HG02571 (cell line): ENCODE data around the gene CHCHD2.
"Not testable (repeated sequence)": the region's sequence is repeated elsewhere in the genome, so short reads cannot be mapped to it uniquely, and the experiment has no call there.

Source experiments
- ATAC-seq: cut with Tn5 transposase; IDR thresholded peaks from one replicate; pipeline ENCODE4 v1.9.1; 2021; ENCODE audit warnings: mild to moderate bottlenecking, moderate library complexity; ENCODE audit not compliant: unreplicated experiment

CHCHD2 gene

DNA sequence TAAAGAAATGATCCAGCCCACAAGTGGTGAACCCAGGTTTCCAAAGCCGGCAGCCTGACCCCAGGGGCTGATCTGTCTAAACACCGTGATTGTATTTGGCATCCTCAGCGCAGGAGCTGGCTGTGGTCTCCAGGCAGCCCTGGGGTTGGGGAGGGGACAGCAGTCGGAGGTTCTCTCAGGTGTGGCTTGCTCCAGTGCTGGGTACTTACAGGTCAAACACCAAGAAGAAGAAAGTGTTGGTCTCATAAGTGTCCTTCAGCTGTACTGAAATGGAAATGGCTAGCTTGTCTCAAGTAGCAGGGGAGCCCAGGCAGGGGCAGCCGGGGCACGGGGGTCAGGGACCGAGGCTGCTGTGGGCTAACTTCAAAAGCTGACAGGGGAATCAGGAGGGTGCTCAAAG lies 19.5 kb downstream of the CHCHD2 start:
- ATAC-seq = no peak

DNA sequence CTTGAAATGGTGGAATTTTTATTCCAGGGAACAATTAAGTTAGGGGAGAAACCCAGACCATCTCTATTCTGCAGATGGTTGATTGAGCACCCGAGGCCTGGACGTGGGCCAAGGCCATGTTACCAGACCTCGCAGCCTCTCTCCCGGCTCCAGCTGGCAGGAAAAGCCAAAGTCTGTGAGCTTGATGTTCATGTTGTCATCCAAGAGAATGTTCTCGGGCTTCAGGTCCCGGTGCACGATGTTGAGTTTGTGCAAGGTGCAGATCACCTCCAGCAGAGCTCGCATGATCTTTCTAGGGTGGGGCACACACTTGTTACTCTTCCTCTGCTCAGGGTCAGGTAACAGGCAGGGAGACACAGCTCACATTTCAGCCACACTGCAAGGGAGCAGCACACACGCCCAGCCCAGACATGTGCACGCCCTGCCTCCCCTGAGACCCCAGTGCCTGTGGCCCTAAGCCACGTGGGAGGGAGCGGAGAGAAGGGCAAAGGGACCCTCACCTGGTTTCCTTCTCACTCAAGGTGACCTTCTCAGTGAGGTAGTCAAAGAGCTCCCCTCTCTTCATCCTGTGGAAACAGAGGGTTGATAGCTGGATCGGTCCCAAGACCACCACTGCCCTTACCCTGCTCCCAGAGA lies 23.0 kb downstream of the CHCHD2 start:
- no peak for ATAC-seq

DNA sequence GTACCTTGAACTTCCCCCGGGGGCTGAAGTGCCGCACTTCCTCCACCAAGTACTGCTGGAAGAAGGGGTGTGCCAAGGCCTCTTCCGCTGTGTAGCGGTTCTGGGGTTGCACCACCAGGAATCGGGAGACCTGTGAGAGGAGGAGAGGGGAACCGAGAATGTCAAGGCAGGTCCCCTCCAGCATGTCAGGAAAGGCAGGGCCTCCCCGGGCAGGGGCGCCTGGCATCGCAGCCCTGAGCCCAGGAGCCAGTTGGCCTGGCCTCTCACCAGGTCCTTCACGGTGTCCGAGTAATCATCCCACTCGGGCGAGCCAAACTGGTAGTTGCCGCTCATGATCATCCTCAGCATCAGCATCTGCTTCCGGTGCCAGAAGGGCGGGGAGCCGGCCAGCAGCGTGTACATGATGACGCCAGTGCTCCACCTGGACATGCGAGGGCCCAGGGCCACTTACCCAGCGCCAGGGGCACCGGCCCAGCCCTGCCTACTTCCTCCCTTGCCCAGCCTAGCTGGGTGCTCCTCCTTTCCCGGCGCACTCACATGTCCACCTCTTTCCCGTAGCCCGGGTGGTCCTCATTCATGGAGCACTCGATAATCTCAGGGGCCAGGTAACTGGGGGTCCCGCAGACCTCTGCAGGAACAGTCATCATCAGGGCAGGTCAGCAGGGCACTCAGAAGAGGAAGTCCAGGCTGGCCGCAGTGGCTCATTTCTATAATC lies 24.5 kb downstream of the CHCHD2 start:
- ATAC-seq = no peak

DNA sequence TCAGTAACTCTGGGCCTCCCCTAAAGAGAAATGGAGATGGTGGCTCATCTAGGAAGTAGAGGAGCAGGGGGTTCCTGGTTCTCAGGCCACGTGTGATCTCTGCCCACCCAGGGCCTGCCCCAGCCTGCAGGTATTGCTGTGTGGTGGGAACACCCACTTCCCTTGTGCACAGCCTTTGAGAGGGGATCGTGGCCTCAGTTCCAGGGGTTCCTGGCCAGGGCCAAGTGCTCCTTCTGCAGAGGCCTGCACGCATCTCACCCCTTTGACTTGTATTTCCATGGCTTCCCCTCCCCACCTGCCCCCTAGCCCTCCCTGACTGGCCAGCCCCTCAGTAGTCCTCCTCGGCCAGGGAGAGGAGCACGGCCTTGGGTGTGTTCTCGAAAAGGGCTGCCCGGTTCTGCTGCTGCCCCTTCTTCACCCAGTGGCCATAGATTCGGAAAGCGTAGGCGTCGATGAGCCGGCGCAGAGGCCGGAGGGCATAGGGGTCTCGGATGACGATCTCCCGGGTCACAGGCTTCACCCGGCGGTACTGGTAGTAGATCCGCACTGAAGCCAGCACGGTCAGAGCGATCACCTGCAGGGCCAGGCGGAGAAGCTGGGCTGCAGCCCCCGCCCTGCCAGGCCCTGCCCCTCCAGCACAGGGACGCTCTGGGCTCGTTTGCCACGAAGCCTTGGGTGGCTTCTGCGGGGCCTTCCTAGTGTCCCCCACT lies 25.4 kb downstream of the CHCHD2 start:
- not testable (repeated sequence) for ATAC-seq

DNA sequence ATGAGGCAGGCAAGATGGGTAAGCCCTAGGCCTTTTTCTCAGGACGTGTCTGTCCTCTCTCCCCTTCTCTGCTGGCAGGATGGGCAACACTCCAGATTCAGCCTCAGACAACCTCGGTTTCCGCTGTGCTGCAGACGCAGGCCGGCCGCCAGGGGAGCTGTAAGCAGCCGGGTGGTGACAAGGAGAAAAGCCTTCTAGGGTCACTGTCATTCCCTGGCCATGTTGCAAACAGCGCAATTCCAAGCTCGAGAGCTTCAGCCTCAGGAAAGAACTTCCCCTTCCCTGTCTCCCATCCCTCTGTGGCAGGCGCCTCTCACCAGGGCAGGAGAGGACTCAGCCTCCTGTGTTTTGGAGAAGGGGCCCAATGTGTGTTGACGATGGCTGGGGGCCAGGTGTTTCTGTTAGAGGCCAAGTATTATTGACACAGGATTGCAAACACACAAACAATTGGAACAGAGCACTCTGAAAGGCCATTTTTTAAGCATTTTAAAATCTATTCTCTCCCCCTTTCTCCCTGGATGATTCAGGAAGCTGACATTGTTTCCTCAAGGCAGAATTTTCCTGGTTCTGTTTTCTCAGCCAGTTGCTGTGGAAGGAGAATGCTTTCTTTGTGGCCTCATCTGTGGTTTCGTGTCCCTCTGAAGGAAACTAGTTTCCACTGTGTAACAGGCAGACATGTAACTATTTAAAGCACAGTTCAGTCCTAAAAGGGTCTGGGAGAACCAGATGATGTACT lies 26.7 kb downstream of the CHCHD2 start:
- no peak for ATAC-seq

DNA sequence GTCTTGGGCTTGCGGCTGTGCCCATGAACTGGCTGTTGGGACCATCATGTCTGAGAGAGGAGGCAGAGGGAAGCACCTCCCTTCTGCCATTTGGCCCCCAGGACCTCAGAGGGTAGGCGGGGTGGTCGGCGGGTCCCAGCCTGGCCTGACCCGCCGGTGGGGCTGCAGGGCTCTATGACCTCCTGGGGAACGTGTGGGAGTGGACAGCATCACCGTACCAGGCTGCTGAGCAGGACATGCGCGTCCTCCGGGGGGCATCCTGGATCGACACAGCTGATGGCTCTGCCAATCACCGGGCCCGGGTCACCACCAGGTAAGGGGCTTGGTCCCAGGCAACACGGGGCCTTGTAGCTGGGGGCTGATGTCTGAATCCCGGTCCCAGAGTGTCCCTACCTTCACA lies 28.1 kb downstream of the CHCHD2 start:
- ATAC-seq = no peak

DNA sequence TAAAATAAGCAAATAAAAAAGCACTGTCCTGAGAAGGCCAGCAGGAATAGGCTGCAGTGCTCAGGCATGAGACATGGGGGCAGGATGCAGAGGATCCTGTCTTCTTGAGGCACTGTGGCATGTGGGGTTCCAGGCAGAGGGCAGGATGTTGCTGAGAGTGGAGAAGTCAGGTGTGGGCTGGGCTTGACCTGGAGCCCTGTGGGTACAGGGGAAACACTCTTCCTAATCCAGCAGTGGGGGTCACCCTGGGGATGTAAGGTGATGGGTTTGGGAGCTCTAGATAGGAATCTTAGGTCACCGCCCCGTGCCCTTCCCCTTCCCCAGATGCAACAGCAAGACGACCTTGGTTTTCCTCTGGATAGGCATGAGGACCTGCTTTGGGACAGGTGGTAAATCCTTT lies 28.6 kb downstream of the CHCHD2 start:
- ATAC-seq = no peak

DNA sequence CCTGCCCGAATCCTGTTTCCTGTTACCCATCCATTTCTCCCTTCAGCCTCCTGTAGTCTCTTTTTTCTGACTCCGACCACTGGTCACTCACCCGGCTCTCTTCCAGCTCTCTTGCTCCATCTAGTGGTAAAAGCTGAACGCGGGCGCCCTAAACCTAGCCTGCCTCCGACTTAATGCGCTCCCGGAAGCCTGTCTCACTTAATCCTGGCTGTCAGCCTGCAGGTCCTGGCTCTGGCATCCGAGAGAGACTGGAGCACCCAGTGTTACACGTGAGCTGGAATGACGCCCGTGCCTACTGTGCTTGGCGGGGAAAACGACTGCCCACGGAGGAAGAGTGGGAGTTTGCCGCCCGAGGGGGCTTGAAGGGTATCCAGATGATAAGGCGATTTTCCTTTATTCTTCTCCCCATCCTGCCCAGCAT lies 31.9 kb downstream of the CHCHD2 start:
- peak; percentile 87 for ATAC-seq

DNA sequence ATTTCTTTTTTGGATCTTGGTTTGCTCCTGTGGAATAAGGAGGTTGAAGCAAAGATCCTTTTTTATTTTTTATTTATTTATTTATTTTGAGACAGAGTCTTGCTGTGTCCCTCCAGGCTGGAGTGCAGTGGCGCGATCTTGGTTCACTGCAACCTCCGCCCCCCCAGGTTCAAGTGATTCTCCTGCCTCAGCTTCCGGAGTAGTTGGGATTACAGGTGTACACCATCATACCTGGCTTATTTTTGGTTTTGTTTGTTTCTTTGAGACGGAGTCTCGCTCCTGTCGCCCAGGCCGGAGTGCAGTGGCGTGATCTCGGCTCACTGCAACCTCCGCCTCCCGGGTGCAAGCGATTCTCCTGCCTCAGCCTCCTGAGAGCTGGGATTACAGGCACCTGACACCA lies 39.9 kb downstream of the CHCHD2 start:
- ATAC-seq = not testable (repeated sequence)

DNA sequence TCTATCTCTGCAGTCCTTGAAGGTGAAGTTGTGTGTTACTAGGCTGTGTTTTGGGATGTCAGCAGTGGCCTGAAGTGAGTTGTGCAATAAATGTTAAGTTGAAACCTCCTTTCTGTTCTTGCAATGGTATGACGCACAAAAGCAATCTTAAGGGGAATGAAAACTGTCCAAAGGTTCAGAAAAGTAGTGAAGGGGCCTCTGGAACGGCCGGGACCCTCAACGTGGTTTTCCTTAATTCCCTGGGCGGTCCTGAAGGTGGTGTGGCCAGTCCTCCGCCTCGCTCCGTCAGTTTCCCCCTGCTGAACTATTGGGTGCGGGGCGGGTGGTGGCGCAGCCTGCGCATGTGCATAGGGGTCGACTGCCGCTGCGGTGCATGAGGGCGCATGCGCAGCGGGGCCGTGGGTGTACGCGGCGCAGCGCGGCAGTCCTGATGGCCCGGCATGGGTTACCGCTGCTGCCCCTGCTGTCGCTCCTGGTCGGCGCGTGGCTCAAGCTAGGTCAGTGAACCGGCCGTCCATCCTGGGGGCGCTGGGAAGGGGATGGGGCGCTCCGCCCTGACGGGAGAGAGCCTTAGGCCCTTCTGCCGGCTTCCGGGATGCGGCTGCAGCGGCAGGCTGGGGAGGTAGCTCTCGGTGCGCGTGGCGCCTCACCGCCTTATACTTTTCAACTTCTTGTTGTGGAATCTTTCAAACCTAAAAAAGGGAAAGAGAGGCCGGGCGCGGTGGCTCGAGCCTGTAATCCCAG lies 42.2 kb downstream of the CHCHD2 start, which contains the start of gene SUMF2:
SUMF2 (plus strand) TSS at position 405 of the 744 bp plus-strand sequence; CDS start at position 431, 26 bp downstream.
- ATAC-seq = peak; percentile 93

DNA sequence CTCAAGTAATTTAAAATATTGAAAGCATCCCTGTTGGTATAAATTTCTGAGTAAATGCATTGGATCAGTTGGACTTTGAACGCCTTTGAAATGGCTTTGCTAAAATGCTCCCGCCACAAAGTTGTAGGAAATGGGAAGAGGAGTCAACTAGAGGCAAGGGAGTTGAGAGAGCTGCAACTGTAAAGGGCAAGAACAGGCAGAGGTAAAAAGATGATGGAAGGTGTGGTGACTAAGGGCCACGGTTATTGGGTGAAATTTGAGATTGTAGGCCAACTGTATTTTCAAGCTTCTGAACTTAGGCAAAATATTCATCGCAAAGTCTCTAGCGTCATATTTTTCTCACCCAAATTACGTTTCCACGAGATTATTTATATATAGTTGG lies 42.8 kb downstream of the CHCHD2 start:
- no peak for ATAC-seq

DNA sequence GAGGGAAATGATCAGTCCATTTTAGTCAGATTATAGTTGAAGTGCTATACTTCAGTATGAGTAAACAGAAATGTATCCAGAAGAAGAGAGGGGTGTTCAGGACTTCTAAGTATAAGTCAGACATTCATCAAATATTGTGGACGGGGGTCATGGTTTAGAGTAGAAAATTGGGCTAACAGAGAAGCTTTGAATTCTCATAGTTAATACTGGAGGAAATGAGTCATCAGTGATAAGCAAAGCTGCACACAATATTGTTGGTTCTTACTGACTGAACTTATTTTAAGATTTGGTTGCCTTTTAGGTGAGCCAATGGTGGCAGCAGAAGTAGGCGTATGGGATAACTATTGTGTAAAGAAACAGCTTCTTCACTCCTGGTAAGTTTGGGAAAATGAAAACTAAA lies 43.9 kb downstream of the CHCHD2 start:
- no peak for ATAC-seq

DNA sequence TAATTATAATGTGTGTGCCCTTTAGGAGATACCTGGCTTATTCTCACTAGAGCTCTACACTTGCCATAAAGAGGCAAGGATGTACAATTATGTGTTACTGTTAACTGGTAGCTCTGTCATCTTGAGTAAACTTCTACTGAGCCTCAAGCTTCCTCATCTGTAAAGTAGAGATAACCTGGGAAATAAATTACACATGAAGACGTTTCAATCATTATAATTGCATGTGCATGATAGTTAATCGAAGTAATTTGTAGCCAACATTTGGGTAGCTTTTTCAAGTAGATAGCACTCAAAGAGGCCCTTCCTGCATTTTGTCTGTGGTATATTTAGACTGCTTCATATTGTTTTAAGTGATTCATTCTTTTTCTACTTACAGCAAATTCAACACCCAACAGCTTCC lies 52.3 kb downstream of the CHCHD2 start:
- no peak for ATAC-seq

DNA sequence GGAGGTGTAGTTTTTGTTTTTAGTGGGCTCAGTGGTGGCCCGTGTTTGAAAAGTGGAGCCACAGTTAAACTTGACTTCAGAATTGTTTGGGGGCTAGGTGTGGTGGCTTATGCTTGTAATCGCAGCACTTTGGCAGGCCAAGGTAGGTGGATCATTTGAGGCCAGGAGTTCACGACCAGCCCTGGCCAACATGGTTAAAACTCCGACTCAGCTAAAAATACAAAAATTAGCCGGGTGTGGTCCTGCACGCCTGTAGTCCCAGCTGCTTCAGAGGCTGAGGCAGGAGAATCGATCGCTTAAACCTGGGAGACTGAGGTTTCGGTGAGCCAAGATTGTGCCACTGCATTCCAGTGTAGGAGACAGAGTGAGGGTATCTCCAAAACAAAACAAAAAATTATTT lies 52.9 kb downstream of the CHCHD2 start:
- ATAC-seq = no peak
